Activated CD8-positive, alpha-beta memory T cell treated with anti-CD3 and anti-CD28 coated beads for 4 hours (primary cell): ENCODE results near the gene PCBD1.

Experiments used
- DNase-seq, 2 donors: peaks; one replicate each; pipeline ENCODE4 v3.0.0-alpha.2; 2020; ENCODE audit warnings: low read depth in 2 of 2

The PCBD1 gene

DNA sequence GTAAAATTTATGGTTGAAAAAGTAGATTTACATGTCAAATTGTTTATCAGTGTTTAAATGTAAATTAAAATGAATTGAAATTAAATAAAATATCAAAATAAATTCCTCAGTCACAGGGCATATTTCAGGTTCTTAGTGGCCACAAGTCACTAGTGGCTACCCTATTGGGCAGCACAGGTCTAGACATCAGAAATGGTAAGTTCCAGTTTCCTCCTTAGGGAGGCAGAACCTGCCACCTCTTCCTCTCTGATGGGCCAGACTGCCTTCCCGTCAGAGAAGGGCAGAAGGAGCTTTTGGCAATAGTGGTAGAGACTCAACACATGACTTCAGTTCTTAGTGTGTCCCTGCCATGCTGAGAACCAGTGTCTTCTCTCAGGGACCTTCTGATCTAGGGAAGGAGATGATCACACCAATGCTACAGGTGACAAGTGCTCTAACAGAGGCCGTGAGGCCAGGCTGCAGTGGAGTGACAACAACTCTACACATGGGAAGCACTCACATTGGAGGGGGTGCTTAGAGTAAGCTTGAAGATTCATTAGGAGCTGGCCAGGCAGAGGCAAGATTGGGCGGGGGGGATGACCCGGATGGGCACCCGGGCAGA lies 14.4 kb upstream of the PCBD1 start:
- DNase-seq: no peak

DNA sequence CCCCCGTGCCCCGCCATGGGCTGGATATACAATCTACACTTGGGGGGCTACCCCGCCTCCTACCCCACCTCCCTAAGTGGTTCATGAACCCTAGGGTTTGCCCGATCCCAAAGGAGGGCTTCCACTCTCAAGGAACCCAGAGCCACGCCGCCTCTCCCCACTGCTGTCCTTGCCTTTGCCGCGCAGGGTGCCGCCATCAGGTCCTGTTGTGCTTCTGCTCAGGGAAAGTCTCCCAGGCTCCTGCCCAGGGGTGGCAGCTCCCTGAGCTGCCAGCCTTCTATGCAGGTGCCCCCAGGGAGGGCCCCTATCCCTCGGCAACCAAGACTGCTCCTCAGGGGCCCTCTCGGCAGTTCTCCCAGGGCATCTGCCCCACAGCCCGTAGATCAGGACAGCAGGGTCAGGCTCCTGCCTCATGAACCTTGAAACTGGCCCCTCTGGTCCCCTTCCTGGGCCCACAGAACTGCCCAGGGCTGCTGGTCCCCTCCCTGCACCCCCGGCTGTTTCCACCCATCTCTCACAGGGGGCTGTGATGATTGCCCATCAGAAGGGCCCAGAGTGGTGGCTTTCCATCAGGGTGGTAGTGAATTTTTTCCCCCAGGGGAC lies 13.0 kb upstream of the PCBD1 start:
- DNase-seq: no peak

DNA sequence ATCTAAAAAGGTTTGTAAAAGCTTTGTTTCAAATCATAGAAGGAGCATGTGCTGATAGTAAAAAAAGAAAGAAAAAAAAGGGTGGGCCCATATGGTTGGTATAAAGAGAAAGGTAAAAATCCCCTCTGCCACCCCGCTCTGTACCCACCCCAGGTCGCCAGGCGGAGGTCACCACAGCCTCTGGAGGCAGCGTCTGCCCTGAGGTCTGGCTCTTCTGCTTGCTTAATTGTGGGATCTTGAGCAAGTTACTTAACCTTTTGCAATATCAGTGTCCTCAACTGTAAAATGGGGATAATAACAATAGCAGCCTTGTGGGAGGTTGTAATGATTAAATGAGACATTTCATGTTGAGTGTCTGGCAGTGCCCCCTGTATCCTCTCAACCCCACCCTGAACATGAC lies 10.7 kb upstream of the PCBD1 start:
- no peak for DNase-seq

DNA sequence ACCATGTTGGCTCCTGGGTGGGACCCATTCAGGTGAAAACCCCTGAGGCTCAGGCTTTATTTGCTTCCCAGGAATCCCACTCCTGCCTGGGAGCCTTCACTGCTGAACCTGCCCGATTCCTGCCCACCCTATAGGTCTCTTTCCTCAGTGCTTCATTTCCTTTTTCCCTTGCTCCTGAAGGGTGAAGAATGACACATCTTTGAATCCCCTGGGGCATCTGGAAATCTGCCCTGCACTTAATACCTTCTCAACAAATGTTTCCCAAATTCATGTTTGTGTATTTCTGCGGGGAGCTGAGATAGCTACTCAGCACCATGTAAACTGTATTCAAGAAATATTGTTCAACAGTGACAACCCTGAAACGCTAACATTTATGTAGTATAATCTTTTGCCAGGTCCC lies 10.3 kb upstream of the PCBD1 start:
- no peak for DNase-seq

DNA sequence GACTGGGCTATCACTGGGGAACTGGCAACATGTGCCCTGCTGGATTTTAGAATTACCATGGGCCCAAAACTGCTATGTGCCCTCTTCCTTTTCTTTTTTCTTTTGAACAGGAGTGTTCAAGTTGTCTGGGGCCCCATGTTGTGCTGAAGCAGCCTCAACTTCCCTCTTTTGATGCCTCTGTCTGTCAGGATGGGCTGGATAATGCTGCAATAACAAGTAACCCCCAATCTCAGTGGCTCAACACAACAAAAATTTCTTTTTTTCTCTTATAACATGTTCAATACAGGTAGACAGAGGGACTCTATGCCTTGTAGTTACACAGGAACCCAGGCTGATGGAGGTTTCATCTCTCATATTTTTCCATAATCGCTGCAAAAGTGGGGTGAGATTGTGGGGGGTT lies 8.2 kb upstream of the PCBD1 start:
- no peak for DNase-seq

DNA sequence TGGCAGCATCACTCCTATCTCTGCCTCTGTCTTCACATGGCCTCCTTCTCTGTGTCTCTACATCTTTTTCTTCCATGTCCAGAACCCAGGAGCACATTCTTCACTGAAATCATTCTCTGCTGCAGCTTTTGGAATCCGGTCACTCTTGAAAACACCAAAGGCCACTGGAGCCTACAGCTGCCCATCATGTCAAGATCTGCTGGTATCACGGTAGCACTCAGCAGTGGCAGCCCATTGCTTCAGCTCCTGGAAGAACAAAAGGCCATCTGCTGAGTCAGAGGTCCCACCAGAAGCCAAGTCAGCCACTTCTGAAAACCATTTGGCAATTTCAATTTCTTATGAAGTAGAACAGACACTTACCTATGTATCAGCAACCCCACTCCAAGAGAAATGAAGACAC lies 6.1 kb upstream of the PCBD1 start:
- DNase-seq: no peak

DNA sequence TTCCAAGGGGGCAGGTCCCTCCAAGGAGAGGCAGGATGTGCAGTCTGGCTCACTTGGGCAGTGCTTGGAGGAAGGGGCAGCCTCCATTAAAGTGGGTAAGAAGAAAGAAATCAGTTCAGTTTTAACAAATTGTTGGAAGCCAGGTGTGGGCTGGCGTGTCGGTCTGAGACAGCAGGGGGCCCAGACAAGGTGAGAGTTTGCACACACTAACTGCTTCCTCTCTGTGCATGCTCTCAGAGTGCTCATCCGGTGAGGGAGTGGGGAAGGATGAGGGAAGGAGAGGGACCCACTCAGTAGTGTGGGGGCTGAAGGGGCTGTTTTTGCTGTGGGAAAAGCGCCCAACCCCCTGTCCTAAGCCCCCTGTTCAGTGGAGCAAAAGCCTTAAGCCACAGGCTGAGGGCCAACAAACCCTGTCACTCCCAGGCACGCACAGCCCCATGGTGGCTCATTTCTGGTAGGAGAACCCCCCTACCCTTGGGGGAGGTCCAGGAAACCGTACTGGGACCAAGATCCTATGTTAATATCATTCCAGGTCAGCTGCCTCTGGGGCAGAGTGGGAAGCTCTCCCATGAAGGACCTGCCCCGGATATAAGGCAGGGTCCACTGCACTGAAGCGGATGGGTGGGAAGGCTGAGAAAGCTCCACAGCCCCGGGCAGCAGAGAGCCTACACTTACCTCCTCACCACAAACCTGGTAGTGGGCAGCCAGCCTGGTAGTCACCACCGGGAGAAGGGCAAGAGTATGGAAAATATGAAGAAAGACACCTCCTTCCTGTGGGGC lies 5.1 kb upstream of the PCBD1 start:
- DNase-seq: no peak

DNA sequence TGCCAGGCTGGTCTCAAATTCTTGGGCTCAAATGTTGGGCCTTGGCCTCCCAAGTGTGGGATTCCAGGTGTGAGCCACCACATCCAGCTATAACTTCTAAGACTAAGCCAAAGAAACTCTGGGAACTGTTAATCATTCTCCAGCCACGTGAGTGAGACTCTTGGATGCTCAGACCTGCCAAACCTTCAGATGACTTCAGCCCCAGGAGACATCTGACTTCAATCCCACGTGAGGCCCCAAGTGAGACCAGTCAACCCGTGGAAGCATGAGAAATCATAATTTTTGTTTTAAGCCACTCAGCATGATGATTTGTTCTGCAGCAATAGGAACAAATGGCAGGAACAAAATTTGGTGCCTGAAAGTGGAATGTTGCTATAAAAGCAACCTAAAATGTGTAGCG lies 4.3 kb upstream of the PCBD1 start:
- no peak for DNase-seq

DNA sequence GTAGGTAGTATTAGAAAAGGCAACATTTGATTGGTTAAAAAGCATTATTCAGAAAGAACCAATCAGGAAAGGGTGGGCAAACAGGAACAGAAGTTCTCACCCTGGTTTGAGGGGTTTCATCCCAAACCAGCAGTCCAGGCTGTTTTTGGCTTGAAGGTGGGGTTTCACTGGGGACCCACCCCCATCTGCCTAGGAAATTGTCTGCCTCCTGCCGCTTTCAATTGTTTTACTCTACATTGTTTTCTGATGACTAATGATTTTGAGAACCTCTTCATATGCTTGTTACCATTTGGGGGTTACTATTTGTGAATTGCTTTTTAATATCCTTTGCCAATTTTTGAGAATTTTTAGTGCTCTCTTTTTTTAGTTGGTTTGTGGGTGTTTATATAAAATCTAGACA lies 3.3 kb upstream of the PCBD1 start:
- no peak for DNase-seq

DNA sequence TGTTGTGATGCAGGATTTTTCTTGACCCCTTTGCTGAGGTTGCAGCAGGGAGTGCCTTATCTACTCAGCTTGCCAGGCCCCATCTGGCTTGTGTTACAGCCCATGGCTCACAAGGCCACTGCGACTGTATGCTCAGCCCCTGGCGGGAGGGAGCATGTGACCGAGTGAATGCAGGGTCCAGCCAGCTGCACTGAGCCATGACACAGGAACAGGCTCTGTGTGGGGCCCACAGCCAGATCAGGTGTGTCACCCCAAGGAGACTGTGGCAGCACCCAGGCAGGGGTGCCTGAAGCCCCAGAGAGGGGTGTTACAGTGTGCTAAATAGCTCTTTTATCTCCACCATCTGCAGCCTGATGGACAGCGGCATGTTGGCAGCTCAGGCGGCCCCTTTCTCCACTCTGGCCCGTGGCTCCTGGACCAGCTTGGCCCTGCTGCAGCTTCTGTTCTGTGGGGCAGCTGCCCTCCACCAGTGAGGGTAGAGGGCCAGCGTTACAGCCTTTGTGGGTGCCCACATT lies 2.6 kb upstream of the PCBD1 start:
- DNase-seq: no peak

DNA sequence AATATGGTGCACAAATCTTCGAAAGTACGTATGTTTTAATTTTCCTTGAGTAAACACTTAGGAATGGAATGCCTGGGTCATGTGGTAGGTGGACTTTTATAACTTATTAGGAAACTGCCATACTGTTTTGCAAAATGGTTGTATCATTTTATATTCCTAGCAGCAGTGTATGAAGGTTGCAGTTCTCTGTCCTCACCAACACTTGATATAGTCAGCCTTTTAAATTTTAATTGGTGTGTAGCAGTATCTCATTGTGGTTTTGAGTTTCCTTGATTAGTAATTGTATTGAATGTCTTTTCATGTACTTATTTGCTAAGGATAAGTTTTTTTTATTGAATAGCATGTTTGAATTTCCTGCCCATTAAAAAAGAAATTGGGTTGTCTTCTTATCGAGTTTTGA lies 926 bp upstream of the PCBD1 start:
- no peak for DNase-seq

DNA sequence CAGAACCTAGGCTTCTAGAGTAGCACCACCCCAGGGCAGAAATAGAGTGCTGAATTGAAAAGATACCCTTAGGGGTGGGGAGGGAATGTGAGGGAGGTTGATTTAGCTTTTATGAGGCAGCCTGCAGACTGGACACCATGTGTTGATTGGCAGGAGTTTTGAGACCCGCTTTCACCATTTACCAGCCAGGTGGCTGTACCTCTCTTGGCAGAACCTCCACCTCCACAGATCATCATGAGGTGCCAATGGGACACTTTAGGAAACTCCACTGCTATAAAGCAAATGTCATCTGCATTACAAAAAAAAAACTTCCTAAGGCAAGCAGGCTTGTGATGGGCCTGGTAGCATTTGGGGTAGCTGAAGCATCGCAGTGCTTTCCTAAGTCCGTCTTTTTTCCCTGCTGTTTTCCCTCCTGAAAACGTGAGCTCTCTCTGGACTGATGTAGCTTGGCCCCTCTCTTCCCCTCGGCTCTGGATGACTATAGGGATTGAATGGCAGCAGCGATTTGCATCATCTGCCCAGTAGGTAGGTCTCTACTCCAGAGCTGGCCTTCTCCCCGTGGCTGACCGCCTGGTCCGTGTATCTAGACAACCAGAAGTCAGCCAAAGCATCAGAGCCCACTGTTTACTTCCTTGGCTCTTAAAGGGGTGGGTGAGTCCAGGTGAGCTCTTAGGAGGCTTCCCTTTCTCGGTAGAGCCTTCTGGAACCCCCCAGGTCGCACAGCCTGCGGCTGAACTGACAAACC lies 1.3 kb downstream of the PCBD1 start:
- DNase-seq: no peak

DNA sequence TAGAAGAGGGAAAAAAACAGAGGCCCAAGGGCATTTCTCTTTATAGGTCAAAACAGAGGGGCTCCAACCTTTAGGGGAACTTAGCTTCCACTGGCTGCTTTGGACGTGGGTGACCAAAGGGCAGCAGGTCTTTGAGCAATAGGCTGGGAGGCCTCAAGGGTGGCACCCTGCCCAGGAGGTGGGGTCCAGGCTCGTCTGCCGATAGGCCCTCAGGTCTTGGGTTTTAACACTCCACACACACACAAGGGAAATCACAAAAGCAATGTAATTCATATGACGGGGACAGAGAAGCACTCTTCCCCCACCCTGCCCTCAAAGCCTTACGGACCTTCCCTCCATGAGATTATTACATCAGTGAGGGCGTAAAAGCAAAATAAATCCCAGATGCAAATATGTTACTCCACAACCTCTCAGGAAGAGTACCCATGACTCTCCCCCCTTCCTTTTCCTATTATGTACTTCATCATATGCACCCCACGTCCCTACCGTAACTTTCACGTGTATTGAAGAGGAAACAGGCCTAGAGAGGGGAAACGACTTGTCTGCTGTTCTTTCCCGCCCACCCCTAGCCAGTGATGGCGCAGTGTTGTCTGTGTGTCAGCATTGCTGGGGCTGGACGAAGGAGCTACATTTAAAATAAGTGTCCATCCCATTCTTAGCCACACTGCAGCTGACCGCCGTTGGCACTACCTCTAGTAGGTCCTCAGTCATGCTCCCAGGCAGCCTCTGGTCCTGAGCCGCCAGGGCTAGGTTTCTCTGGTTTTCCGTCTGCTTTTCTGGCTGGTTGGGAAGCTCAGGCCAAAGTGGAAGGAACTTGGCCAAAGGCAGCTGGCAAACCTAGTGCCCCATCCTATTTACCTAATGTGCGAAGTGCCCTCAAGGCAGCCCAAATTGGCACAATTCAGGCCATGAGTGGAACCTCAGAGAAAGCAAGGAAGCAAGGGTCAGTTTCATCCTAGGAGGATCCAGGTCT lies 2.1 kb downstream of the PCBD1 start:
- no peak for DNase-seq

DNA sequence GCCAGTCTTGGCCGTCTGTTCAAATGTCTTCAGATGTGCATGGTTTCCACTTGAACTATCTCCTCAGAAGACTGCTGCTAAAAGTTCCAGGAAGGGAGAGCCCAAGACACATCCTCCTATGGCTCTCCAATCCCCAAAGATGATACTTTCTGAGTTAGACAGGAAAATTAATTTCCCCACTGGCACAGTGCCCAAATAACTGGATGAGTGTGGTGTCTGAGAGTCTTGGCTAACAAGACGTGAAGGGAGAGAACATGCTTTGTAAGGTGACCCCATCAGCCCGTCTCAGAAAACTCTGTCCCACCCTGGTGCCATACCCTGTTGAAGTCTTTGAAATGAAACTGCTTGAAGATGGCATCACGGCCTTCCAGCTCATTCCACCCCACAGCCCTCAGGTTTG lies 2.9 kb downstream of the PCBD1 start:
- DNase-seq: no peak

DNA sequence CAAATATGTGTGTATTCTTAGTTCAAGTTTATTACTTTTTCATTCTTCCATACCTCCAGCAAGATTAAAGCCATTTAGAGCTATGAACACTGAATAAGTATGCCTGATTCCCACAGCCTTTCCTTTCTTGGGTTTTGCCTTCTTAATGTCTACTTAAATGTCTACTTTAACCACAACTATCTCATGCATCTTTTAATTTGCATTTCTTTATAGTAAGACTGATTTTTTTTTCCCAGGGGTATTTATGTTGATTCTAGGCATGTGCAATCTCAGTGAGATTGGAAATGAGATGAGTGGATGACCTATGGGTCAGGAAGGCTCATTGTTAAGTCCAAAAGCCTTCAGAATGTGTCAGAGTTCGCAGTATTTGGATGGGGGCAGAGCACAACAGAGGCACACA lies 3.6 kb downstream of the PCBD1 start:
- DNase-seq: no peak

DNA sequence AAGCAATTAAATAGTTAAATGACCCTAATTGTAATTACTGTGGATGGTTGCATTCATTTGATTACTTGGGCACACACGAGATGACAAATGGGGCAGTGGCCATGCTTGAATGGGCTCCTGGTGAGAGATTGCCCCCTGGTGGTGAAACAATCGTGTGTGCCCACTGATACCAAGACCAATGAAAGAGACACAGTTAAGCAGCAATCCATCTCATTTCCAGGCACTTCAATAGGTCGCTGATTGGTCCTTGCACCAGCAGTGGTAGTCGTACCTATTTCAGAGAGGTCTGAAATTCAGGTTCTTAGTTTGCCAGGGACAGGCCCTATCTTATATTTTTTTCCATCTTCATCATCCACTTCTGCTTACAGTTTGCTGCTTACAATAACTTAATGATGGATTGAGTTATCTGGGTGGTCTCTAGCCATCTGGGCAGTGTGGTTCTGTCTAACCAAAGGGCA lies 8.3 kb downstream of the PCBD1 start:
- peak; percentile 56 to 58 for DNase-seq

DNA sequence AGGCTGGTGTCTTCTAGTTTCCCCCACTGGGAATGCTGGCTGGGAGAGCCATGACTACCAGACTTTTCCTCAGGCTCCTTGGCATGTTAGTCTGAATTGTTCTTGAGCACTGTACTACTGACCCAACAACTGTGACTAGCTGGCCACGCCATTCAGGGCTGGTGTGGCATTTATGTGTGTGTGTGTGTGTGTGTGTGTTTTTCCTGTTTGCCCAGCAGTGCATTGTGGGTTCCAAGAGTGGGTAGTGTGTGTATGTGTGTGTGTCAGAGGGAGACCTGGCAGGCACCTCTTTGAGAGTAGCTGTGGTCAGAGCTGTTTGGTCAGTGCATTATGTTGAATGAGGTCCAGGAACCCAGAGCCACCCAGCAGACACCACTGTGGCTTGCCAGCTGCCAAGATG lies 9.2 kb downstream of the PCBD1 start:
- no peak for DNase-seq

DNA sequence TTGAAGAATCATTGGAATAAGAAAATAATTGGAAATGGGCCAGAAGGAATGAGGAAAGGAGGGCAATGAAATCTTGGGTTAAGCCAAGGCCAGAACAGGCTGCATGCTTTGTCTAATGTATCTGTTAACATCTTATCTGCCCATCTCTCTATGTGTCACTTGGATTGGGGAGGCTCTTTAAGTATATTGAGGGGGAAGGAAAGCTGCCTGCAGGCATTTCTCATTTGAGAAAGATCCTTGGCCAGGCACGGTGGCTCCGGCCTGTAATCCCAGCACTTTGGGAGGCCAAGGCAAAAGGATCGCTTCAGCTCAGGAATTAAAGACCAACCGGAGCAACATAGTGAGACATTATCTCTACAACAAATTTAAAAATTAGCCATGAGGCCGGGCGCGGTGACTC lies 14.3 kb downstream of the PCBD1 start:
- no peak for DNase-seq

DNA sequence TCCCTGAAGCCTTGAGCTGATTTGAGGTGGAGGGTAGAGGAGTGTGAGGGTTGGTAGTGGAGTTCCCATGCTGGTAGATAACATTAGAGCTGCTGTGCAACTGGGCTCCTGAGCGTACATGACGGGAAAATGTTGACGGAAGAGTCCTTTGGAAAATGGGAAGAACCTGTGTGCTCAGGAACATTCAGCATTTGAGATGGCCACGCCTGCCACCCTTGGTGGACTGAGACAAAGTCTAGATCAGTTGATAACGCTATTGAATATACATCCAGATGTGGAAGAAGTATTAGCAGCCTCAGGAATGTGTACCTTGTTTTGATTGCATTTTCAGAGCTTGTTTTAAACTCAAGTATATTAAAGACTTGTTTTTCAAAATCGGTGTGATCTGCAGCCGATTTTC lies 16.1 kb downstream of the PCBD1 start:
- DNase-seq: no peak

DNA sequence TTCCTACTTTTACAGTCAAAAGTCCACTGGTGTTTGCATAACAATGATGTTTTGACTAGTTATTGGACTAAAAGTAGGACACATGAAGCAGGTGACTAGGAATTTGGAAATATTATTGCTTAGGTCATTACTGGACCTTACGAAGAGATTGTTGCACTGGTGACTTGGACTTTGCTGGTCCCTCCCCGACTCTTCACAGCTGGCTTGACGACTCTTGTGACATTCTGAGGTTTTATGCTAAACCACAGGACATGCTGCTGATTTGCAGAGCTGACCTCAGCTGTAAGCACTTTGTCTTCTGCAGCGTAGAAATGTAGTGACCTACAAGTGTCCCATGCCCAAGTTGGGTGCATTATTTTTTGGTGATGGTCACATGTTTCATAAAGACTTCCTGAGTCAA lies 21.9 kb downstream of the PCBD1 start:
- no peak for DNase-seq

DNA sequence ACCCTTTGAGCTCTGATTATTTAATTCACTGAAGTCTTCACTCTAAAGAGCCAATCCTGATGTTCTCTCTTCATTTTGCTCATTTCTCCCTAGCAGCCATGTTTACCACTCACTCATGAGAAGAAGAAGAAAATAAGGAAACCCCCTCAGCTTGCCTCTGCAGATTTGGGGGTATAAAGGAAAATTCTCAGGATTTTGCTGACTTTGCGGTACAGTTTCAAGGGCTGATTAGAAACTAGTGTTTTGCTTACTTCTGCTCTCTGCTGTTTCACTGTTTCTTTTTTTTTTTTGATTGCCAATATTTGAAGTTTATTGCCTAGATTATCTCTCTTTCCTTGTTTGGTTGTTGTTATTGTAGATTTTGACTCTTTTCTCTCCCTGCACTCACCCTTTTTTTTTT lies 23.4 kb downstream of the PCBD1 start:
- no peak for DNase-seq
